K562 (cell line): ENCODE measurements around the gene SYNRG. TPM values are rescaled to one million over a fixed set of nuclear protein-coding genes. Genes with fewer than 3 reads are reported as not detected.
A peak's percentile ranks its signal among the peaks of the same experiment; 100 is the strongest.

Experiments
- CTBP1 ChIP-seq: fragments of 450-650 bp; IDR thresholded peaks from 2 replicates; pipeline ENCODE4 v1.6.1; 2016; ENCODE audit warnings: borderline replicate concordance
- MAFG ChIP-seq: fragments of 450-650 bp; conservative IDR thresholded peaks from 2 replicates; pipeline ENCODE4 v1.6.1; 2016; ENCODE audit warnings: missing genetic modification characterization, missing compliant biosample characterization
- ZNF316 ChIP-seq: fragments of 450-650 bp; IDR thresholded peaks from 2 replicates; pipeline ENCODE4 v1.6.1; 2016
- ZNF318 ChIP-seq, 2 experiments: fragments of 450-650 bp; IDR thresholded peaks; 2 replicates each; pipeline ENCODE4 v1.6.1; 2016; ENCODE audit warnings: mild to moderate bottlenecking in 2 of 2, borderline replicate concordance in 1 of 2, low read depth in 1 of 2, moderate library complexity in 1 of 2
- polyA plus RNA-seq, 8 experiments: library from polyadenylated mRNA; depleted of rRNA in 4 of 8; stranded (reverse) in 5 of 8; unstranded in 3 of 8; fragments of >200 nt; fragmentation: Nextera tagmentation in 2 of 8; fragmentation: Illumina TruSeq in 1 of 8; extraction: Ambion mirVana in 2 of 8; extraction: Trizol in 1 of 8; gene quantifications; 2 replicates each; pipeline versions ENCODE4 v1.2.1 to v1.2.3, GENCODE V29; 2011 to 2014; ENCODE audit warnings: inconsistent platforms in 1 of 8, missing spikeins in 1 of 8
- total RNA-seq, 7 experiments: library from RNA; depleted of rRNA in 6 of 7; stranded (reverse); fragments of >200 nt in 6 of 7; fragmentation: Illumina TruSeq in 2 of 7; extraction: Trizol in 2 of 7; gene quantifications; 2 replicates each; pipeline versions ENCODE4 v1.2.1 to v1.2.3, GENCODE V29; 2011 to 2021; ENCODE audit warnings: low replicate concordance in 1 of 7

The SYNRG gene
- total and polyA plus RNA-seq, 9 of the 15 experiments (the other 6 are each of a cell fraction or from before 2014, with no cell fraction given), result 2.9 to 28.2 (median 15.1) TPM

GRCh38 chr17:37543637-37544052 is 65.6 kb downstream of the SYNRG start (continued):
- TF ChIP-seq ZNF318 (IDR thresholded peaks at IDR 0.05; ENCODE audit: borderline replicate concordance in 1 of 2, low read depth in 1 of 2) (no peak), CTBP1 (no peak), MAFG (0 out of 2 replicates have a peak, but pooled peaks have one; percentile 25), ZNF316 (peak; percentile 88)
